Right forelimb (tissue), 1 donor: Measurements from ENCODE around the gene NOXA1.
A peak's percentile ranks its signal among the peaks of the same experiment; 100 is the strongest.
"Not testable (repeated sequence)": the region's sequence is repeated elsewhere in the genome, so short reads cannot be mapped to it uniquely, and the experiment has no call there.

Experiments used
- DNase-seq: peaks from one replicate; pipeline ENCODE4 v3.0.0-alpha.2; 2018

Gene NOXA1, protein sequence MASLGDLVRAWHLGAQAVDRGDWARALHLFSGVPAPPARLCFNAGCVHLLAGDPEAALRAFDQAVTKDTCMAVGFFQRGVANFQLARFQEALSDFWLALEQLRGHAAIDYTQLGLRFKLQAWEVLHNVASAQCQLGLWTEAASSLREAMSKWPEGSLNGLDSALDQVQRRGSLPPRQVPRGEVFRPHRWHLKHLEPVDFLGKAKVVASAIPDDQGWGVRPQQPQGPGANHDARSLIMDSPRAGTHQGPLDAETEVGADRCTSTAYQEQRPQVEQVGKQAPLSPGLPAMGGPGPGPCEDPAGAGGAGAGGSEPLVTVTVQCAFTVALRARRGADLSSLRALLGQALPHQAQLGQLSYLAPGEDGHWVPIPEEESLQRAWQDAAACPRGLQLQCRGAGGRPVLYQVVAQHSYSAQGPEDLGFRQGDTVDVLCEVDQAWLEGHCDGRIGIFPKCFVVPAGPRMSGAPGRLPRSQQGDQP

DNA sequence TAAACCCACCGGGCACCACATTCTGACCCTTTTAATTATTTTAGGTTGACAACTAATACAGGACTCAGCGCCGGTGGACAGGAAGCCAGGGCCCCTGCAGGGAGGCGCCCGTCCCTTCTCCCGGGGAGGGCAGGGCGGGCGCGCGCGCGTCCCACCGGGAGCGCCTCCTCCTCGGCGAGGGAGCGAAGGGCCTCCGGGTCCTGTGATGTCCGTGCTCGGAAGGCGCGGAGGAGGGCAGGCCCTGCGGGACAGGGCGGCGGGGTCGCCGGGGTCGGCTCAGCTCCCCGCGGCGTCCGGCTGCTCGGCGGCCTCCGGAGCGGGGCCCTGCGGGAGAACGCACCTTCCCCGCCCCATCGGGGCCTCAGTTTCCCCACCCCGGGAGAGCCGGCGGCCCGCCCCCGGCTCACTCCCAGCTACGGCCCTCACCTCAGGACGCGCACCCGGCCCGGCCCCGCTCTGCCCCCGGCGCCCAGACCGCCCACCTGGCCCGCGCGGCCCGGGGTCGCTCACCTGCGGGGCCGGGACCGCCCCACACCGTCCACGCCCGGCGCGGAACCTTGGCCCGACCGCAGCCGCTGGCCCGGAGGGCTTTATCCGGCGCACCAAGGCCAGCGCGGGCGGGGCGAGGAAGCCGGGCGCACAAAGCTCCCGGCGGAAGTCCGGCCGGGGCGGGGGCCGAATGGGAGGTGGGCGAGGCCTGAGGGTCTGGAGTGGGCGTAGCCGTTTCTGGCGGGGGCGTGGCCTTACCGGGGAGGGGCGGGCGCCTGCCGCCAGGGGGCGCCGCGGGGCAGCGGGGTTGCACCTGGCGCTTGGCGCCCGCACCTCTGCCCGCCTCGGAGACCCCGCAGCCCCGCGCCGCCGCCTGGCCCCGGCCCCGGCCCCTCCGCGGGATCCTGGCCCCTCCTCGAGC is at the start of gene NOXA1, which contains the start of gene EXD3:
Gene NOXA1, plus strand, starts transcription at position 790 of the 910 bp plus-strand sequence. CDS start 137 bp downstream, outside the sequence.
Gene EXD3, minus strand, starts transcription at position 559 of the 910 bp plus-strand sequence. CDS start 27,805 bp downstream, outside the sequence.
- peak; percentile 93 for DNase-seq

DNA sequence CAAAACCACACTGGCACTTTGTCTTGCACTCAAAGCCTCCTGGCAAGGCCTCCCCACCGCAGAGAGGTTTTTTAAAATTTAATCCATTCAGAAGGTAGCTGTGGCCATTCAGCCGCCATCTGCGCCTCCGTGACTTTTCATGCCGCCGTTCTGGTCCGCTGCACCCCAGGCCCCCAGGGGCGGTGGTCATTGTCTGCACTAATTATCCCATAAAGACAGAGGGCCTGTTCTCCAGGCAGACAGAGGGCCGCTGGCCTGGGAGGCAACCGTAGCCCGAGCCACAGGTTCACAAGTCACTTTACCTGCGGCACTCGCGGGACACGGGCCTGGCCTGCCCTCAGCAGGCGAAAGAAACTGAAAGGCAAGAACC is 49.6 kb upstream of the NOXA1 start:
- DNase-seq = peak; percentile 37

DNA sequence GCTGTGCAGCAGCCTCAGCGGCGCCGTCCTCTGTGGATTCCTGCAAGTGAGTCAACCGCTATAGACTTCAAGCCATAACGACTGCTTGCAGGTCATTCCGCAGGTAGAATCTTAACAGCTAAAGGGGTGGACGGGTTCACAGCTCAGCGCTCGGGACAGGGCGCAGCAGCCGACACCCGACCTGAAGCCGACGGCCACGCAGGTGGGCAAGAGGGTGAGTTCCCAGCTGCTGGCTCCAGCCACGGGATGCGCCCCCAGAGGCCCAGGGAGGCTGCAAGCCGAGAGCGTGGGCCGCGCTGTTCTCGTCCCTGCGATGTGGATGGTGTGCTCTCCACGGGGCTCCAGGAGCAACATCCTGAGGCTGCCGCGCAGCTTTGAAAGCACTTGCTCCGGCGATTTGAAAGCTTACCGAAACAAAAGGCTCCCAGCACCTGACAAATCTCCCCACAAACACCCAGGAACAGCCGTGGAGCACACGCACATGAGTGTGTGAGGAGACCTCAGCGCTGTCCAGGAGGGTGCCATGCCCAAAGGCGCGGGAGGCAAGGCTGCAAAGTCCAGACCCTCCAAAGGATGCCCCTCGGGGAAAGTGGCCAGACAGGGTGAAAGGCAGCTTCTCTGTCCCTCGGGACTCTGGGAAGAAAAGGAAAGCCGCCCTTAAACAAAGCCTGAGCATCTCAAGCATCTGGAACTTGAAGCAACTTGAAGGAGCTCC is 48.9 kb upstream of the NOXA1 start:
- DNase-seq = peak; percentile 19

DNA sequence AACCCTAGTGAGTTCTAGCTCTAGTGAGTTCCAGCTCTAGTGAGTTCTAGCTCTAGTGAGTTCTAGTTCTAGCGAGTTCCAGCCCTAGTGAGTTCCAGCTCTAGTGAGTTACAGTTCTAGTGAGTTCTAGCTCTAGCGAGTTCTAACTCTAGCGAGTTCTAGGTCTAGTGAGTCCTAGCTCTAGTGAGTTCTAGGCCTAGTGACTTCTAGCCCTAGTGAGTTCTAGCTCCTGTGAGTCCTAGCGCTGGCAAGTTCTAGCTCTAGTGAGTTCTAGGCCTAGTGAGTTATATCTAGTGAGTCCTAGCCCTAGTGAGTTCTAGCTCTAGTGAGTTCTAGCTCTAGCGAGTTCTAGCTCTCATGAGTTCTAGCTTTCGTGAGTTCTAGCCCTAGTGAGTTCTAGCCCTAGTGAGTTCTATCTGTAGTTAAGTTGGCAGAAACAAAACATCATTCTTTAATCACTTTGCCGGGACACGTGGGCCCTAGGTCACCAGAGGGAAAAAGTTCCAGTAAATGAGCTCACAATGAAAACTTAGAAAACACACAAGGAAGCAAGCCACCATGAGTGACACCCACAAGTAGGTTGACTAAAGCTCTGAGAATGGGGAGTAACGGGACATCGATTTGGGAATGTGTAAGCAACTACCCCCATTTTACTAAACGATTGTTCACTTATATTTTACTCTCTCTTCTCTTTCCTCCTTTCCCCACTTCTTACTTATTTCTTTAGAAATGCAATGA is 47.7 kb upstream of the NOXA1 start:
- peak; percentile 35 for DNase-seq

DNA sequence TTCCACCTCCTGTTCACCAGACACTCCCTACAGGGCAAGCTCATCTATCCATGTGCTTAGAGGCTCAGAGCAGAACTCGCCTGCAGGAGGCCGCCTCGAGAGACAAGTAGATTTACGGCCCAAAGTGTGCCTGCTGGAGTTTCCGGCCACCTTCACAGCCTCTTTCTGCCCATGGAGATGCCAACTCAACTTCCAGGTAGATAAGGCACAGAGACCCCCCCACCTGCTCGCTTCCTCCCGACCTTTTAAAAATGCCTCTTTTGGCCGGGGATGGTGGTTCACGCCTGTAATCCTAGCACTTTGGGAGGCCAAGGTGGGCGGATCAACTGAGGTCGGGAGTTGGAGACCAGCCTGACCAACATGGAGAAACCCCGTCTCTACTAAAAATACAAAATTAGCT is 46.8 kb upstream of the NOXA1 start:
- DNase-seq = no peak

DNA sequence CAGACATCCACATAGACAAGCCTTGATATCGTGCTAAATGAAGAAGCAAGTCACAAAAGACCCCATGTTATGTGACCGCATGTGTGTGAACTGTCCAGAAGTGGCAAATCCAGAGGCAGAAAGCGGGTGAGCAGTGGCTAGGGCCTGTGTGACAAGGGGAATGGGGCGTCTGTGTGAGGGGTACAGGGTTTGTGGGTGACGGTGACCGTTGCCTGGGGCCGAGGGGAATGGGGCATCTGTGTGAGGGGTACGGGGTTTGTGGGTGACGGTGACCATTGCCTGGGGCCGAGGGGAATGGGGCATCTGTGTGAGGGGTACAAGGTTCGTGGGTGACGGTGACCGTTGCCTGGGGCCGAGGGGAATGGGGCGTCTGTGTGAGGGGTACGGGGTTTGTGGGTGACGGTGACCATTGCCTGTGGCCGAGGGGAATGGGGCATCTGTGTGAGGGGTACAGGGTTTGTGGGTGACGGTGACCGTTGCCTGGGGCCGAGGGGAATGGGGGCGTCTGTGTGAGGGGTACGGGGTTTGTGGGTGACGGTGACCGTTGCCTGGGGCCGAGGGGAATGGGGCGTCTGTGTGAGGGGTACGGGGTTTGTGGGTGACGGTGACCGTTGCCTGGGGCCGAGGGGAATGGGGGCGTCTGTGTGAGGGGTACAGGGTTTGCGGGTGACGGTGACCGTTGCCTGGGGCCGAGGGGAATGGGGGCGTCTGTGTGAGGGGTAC is 44.3 kb upstream of the NOXA1 start:
- peak; percentile 31 for DNase-seq

DNA sequence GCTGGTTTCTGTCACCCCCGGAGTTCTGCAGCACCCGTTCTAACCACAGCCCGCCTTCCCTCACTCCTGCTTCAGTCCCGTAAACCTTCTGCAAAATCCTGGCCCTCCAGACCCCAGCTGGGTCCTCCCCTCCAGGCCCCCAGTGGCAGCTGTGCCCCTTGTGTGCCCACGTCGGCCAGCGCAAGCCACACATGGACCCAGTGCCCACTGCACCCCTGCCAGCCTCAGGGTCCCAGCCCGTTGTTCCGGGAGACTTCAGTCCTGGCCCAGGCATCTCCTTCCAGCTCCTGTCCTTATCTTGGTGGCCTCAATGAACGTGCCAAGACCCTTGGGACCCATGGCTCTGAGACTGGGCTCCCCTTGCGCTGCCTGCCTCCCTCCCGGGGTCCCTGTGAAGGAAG is 43.4 kb upstream of the NOXA1 start:
- DNase-seq = peak; percentile 29

DNA sequence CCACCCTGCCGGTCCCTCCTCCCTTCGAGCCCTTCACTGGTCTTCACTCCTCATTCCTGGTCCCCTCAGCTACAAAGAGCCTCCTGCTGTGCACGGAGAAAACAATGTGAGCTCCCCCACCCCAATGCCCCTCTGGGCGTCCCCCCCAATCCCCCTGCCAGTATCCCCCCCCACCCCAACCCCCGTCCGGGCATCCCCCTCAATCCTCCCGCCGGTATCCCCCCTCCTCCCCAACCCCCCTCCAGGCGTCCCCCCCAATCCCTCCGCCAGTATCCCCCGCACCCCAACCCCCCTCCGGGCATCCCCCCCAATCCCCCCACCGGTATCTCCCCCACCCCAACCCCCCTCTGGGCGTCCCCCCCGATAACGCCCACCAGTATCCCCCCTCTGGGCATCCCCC is 43.0 kb upstream of the NOXA1 start:
- no peak for DNase-seq

DNA sequence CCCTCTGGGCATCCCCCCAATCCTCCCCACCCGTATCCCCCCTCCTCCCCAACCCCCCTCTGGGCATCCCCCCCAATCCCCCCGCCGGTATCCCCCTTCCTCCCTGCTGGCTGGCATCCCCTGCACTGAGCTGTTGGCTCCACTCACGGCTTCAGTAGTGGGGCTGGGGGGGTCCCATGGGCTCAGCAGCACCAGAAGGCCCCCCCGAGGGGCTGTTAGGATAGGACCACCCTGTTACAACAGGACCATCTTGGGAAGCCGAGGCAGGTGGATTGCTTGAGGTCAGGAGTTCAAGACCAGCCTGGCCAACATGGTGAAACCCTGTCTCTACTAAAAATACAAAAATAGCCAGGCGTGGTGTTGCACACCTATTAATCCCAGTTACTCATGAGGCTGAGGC is 42.6 kb upstream of the NOXA1 start:
- peak; percentile 10 for DNase-seq

DNA sequence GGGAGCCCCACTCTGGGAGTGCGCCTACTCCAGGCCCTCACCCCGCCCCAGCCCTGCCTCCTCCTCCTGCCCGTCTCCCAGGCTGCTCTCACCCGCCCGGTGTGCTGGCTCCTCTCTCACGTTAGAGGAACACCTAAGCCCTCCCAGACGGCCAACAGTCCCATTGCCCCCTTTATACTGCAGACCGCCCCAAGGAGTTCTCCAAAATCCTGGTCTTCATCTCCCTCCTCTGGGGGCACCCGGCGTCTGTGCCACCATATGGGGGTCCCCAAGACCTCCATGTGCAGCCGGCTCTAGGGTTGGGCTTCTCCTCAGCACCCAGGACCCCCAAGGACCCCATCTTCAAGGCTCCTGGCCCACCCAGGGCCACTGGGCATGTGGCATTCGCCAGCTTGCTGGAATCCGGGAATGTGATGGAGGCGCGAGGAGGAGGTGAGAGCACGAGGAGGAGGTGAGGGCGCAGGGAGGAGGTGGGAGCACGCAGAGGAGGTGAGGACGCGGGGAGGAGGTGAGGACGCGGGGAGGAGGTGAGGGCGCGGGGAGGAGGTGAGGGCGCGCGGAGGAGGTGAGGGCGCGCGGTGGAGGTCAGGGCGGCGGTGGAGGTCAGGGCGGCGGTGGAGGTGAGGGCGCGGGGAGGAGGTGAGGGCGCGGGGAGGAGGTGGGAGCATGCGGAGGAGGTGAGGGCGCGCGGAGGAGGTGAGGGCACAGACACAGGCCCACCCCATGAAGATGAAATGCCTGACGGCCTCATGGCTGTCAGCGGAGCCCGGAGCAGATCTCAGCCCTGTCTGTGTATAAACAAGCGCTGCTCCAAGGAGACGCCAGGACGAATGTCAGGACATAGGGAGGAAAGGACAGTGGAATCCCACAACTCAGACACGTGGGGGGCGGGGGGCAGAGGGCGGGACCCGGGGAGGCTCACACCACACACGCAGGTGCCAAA is 41.4 kb upstream of the NOXA1 start:
- DNase-seq = peak; percentile 27

DNA sequence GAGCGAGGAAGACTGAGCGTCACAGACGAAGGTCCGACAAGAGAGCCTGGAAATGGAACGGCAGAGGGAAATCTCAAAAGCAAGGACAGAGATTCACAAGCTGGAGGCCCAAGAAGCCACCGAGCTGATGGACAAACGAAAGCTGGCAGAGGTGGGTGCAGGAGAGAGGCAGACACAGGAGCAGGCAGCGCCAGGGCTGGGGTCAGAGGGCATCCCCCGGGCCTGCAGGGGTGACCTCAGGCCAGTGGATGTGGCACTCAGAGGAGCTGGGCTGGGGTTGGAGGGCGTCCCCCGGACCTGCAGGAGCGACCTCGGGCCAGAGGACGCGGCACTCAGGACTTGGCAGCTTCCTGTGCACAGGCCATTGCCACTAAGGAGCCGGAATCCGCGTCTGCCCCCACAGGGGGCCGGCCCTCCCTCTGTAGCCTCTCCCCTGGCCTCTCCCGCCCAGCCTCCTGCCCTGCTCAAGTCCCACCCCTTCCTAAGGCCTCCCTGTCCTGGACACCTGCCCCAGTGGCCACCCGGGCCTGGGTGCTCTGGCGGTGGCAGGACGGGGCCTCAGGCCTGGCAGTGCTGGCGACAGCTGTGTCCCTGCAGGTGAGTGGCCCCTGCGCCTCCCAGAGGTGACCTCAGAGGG is 40.6 kb upstream of the NOXA1 start:
- DNase-seq = peak; percentile 38

DNA sequence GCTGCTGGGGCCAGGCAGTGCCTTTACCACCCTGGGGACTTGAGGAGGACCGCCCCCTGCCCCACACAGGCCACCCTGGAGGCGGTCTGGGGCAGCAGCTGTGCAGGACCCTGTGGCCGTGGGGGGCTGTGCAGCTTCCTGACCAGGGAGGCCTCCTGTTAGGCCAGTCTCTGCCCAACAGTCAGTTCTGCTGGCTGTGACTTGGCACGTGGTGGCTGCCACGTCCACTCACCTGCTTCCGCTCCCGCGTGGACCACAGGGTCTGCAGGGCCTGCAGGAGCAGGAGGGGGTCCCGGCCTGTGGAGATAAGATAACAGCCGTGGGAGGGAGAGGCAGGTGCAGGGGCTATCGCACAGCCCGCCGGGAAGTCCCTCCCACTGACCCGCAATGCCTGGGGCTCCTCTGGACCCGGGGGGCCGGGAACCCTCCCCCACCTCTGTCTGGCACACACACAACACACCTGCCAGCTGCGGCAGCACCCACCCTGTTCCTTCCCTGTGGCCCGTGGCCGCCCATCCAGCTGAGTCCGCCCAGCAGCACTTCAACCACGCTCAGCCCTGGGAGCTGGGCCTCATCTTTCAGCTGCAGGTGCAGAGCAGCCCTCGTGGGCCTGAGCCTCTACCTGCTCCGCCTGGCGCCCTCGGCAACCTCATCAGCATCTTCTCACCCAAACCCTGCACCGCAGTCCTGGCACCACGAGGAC is 40.0 kb upstream of the NOXA1 start:
- peak; percentile 16 for DNase-seq

DNA sequence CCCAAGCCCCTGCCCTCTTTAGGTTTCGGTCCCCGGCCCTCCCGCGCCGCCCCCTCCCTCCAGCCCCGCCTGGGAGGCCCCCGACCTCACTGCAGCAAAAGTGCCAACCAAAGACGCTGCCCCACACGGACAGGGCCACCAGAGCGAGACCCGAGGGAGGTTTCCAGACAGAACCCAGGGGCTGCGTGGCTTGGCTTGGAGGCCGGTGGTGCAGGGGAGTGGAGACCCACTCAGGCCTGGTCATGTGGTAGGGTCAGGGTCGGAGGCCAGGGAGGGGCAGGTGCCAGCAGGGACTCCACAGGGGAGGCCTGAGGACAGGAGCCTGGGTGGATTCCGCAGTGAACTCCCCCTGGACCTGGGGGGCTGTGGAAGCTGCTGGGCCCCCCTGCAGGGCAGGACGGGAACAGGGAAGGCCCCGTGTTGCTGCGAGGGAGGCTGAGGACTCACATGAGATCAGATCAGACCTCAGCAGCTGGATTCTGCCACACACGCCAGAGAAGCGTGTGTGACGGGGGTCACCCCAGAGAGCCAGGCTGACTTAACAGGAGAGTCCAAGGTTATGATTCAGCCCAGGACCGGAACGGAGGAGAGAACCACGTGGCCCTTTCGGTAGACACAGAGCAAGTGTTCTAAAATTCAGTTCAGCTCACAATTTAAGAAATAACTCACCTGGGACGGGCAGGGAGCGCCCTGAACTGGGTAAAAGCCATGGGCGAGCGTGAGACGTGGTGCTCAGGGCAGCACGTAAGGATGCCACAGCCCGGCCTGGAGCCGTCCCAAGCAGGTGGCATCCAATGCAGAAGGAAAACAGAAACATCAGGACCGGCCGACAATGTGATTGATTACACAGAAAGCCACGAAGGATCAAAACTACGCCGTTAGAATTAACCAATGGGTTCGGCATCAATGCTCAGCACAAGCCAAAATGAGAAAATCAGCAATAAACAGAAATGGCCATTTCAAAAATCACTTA is 39.1 kb upstream of the NOXA1 start:
- DNase-seq = peak; percentile 30

DNA sequence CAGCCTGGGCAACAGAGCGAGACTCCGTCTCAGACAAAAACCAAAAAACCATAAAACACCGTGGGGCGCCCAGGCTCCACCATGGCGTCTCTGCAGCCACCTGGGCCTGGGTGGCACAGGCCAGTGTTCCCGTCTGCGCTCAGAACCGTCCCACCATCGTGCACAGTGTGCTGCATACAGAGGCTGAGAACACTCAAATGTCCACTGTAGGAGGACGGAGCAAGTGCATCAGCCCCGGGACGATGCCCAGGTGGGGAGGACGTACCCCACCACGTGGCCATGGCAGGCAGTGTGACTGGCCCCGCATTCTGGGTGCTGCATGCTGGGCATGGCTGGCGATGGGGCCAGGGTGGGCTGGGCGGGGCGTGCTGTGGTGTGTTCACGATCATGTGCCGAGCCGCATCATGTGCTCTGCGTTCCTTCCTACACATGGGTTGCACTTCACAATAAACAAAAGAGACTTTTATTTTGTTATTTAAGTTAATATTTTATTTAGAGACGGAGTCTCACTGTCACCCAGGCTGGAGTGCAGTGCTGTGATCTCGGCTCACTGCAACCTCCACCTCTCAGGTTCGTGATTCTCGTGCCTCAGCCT is 38.0 kb upstream of the NOXA1 start:
- DNase-seq = peak; percentile 15

DNA sequence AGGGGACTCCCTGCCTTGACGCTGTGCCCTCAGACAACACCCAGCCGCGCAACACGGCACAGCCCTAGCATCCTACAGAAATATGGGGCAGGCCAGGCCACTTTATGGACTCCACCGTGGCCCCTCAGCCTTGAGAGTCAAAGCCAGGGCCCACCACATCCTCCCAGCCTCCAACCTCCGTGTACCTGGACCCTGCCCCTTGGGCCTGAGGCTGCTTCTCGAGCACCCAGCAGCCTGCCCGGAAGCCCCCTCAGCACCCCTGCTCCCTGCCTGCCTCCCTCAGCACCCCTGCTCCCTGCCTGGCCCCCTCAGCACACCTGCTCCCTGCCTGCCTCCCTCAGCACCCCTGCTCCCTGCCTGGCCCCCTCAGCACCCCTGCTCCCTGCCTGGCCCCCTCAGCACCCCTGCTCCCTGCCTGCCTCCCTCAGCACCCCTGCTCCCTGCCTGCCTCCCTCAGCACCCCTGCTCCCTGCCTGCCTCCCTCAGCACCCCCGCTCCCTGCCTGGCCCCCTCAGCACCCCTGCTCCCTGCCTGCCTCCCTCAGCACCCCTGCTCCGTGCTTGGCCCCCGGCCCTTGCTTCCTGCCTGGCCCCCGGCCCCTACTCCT is 36.6 kb upstream of the NOXA1 start:
- not testable (repeated sequence) for DNase-seq

DNA sequence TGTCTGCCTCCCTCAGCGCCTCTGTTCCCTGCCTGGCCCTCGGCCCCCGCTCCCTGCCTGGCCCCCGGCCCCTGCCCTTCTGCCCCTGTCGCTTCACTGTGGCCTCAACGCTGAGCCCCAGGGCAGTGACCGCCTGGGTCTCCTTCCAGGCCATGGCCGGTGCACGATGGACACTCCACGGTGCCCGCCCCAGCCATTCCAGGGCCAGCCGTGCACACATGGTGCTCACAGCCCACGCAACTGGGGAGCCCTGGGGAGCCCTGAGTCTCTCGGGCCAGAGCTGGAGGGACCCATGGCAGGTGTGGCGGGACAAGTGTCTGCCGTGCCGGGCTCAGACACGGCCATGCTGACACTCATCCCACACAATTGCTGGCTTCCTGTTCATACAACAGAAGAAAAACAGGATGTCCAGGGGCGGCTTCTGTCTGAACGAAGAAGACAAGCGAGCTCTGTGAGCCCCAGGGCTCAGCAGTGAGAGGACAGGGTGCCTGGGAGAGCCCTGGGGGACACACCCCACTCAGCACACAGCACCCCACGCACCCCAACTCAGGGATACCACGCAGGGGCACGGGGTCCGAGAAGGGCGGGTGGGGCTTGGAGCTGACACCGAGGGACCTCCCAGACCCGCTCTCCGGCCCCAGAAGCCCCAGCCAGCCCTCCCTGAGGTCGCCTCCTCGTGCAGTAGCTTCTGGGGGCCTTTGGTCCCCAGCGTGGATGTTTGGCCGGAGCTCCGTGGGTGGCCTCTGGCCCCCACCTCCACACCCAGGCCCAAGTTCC is 35.9 kb upstream of the NOXA1 start:
- DNase-seq = no peak
